Mesendoderm (in vitro differentiated cells): ENCODE measurements around the gene UBE2J2.
"Not testable (repeated sequence)": the region's sequence is repeated elsewhere in the genome, so short reads cannot be mapped to it uniquely, and the experiment has no call there.

Experiments used
- DNase-seq: peaks from one replicate; pipeline ENCODE4 v3.0.0; 2013
- H2AK5ac ChIP-seq: 2 replicates; pipeline ENCODE4 v1.6.1; 2013; ENCODE audit warnings: low read length, inconsistent platforms
- H2BK120ac ChIP-seq: 2 replicates; pipeline ENCODE4 v1.6.1; 2013; ENCODE audit warnings: low read depth, mild to moderate bottlenecking, low read length, moderate library complexity, mixed read lengths
- H2BK15ac ChIP-seq: replicated peaks from 2 replicates; pipeline ENCODE4 v1.6.1; 2013; ENCODE audit warnings: low read depth, mild to moderate bottlenecking, moderate library complexity
- H2BK5ac ChIP-seq: 2 replicates; pipeline ENCODE4 v1.6.1; 2013; ENCODE audit warnings: low read length, inconsistent platforms
- H3K18ac ChIP-seq: 2 replicates; pipeline ENCODE4 v1.6.1; 2013; ENCODE audit warnings: mild to moderate bottlenecking, low read length, mixed read lengths
- H3K23ac ChIP-seq: one replicate; pipeline ENCODE4 v1.6.1; 2013; ENCODE audit warnings: low read length
- H3K27ac ChIP-seq: 2 replicates; pipeline ENCODE4 v1.5.1; 2013; ENCODE audit warnings: low read depth, mild to moderate bottlenecking, inconsistent platforms, low read length, moderate library complexity
- H3K27me3 ChIP-seq: 2 replicates; pipeline ENCODE4 v1.6.1; 2013; ENCODE audit warnings: low read length, control low read depth, mild to moderate bottlenecking, inconsistent platforms; ENCODE audit not compliant: insufficient read depth, poor library complexity
- H3K36me3 ChIP-seq: 2 replicates; pipeline ENCODE4 v1.6.1; 2013; ENCODE audit warnings: low read length, inconsistent platforms; ENCODE audit not compliant: control insufficient read depth, insufficient read depth
- H3K4ac ChIP-seq: one replicate; pipeline ENCODE4 v1.6.1; 2013; ENCODE audit warnings: low read depth, mild to moderate bottlenecking, low read length, moderate library complexity
- H3K4me1 ChIP-seq: 2 replicates; pipeline ENCODE4 v1.6.1; 2013; ENCODE audit warnings: low read depth, low read length, inconsistent platforms; ENCODE audit not compliant: control insufficient read depth
- H3K4me2 ChIP-seq: 2 replicates; pipeline ENCODE4 v1.6.1; 2013; ENCODE audit warnings: low read length
- H3K4me3 ChIP-seq: 2 replicates; pipeline ENCODE4 v1.5.1; 2013; ENCODE audit warnings: mild to moderate bottlenecking, low read length
- H3K56ac ChIP-seq: one replicate; pipeline ENCODE4 v1.6.1; 2013; ENCODE audit warnings: low read length
- H3K79me1 ChIP-seq: 2 replicates; pipeline ENCODE4 v1.6.1; 2013; ENCODE audit warnings: low read length, inconsistent platforms
- H3K79me2 ChIP-seq: 2 replicates; pipeline ENCODE4 v1.6.1; 2013; ENCODE audit warnings: mild to moderate bottlenecking, low read length; ENCODE audit not compliant: control insufficient read depth, insufficient read depth
- H3K9ac ChIP-seq: 2 replicates; pipeline ENCODE4 v1.6.1; 2013; ENCODE audit warnings: low read length, inconsistent platforms
- H4K5ac ChIP-seq: one replicate; pipeline ENCODE4 v1.6.1; 2013; ENCODE audit warnings: low read length
- H4K8ac ChIP-seq: one replicate; pipeline ENCODE4 v1.6.1; 2013; ENCODE audit warnings: low read depth, mild to moderate bottlenecking, control low read depth, low read length, moderate library complexity
- WGBS: extraction: QIAGEN DNeasy Blood & Tissue Kit; methylation state at CpG from one replicate; pipeline ENCODE4 v1.1.7; 2013; ENCODE audit warnings: low lambda C conversion rate, missing lambda C conversion rate; ENCODE audit not compliant: insufficient coverage; ENCODE audit errors: extremely low coverage; 5-methylcytosine and 5-hydroxymethylcytosine counted together

The UBE2J2 gene

DNA sequence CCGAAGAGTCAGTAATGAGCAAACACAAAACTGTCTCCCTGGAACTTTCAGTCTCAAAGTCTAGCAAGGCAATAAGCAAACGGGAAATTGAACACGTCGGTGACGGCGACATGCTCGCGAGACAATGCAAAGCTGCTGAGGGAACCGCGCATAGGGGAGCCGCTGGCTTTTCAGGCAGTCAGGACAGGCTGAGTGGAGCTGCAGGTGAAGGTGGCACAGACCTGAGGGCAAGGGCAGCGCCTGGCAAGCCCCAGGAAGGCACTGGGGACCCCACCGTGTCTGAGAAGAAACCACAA, 45.9 kb upstream of the UBE2J2 start:
- Histone ChIP-seq H3K27ac (no peak overlapping the region), H2BK5ac (no peak overlapping the region), H3K4me2 (no peak overlapping the region), H3K79me2 (peaks cover 38% of the 10 kb centered on the region), H3K4me3 (no peak overlapping the region), H3K4me1 (peaks cover 2% of the 10 kb centered on the region), H2BK120ac (no peak overlapping the region), H3K36me3 (no peaks in the 10 kb centered on the region), H3K56ac (no peak overlapping the region), H3K4ac (no peak overlapping the region), H3K18ac (no peak overlapping the region), H3K9ac (no peak overlapping the region), H4K8ac (no peak overlapping the region), H3K27me3 (no peaks in the 10 kb centered on the region), H3K79me1 (peaks cover 24% of the 10 kb centered on the region), H3K23ac (no peak overlapping the region), H2AK5ac (no peak overlapping the region), H4K5ac (no peak overlapping the region), H2BK15ac (no peak overlapping the region)
- no peak for DNase-seq
- no CpG with 5 or more reads among the region's 13 CpGs for WGBS

DNA sequence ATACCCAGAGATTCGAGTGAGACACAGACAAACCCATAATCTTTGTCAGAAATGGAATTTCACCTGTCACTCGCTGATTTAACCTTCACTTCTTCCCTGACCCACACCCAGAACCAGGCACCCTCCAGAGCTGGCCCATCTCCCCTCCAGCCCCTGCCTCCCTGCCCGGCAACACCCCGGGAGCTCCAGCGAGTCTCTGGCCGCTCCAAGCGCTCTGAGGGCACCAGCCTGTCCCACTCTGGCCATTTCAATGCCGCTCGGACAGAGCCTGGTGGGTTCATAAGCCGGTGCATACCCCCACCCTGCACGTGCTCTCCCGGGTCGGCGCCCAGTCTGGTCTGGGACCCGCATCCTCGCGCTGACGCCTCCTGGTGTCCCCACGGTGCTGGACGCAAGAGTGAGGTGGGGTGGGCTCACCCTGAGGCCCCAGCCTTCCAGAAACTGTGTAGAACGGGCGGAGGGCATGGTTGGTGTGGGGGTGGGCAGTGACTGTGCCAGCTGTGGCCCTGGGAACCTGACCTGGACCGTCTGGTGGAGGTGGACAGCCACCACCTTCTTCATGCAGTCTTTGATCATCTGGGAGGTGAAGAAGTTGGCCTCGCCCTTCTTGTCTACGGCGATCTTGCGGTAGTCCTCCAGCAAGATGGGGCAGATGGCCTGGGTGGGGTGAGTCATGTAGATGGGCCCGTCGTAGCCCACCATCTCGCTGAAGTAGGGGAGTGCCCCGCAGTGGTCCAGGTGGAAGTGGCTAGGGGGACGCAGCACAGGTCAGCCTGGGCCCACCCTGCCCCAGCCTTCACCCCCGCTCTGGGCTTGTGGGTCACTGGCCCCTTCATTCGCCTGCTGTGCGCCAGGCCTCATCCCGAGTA, 45.4 kb upstream of the UBE2J2 start:
- no peak overlapping the region for H3K27ac ChIP-seq
- no peak overlapping the region for H2BK15ac ChIP-seq
- H3K9ac ChIP-seq = no peak overlapping the region
- DNase-seq = no peak
- no peaks in the 10 kb centered on the region for H3K27me3 ChIP-seq
- H4K5ac ChIP-seq = no peak overlapping the region
- no peak overlapping the region for H2AK5ac ChIP-seq
- H3K23ac ChIP-seq = no peak overlapping the region
- H3K79me1 ChIP-seq = peaks cover 24% of the 10 kb centered on the region
- no peak overlapping the region for H3K4me3 ChIP-seq
- no peak overlapping the region for H2BK5ac ChIP-seq
- no peak overlapping the region for H3K56ac ChIP-seq
- peaks cover 34% of the 10 kb centered on the region for H3K79me2 ChIP-seq
- no peak overlapping the region for H3K18ac ChIP-seq
- H3K36me3 ChIP-seq = peaks cover 4% of the 10 kb centered on the region
- no peak overlapping the region for H4K8ac ChIP-seq
- H2BK120ac ChIP-seq = no peak overlapping the region
- H3K4ac ChIP-seq = no peak overlapping the region
- no peak overlapping the region for H3K4me2 ChIP-seq
- H3K4me1 ChIP-seq = peaks cover 2% of the 10 kb centered on the region
- no CpG with 5 or more reads among the region's 36 CpGs for WGBS

DNA sequence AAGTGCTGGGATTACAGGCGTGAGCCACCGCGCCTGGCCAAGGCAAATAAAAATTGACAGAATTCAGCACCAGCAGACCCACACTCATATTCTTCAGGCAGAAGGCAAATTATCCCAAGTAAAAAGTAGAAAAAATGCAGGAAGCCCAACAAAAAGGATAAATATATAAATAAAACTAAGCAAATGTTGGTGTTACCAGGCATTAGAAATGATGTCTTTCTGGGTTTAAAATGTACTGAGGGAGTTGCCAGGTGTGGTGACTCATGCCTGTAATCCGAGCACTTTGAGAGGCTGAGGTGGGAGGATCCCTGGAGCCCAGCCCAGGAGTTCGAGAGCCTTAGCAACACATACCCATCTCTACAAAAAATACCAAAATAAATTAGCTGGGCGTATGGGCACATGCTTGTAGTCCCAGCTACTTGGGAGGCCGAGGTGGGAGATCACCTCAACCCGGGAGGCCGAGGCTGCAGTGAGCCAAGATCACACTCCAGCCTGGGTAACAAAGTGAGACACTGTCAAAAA, 44.5 kb upstream of the UBE2J2 start:
- H2BK120ac ChIP-seq = no peak overlapping the region

DNA sequence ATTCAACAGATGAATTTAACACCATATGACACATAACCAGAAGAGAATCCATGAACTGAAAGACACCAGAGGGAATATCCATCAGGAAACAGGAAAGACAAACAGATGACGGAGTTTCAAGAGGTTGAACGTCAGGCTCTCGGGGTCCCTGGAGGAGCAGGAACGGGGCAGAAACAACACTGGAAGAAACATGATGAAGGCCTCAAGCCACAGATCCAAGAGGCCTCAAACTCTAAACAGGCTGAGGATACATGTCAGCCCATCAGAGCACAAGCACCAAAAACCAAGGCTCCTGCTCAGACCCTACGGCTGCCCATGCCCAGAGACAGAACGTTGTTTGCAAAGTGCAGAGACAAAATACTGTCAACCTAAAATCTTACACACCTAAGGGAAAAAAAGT, 43.8 kb upstream of the UBE2J2 start:
- H2BK15ac ChIP-seq = no peak overlapping the region
- no peak overlapping the region for H3K4me2 ChIP-seq
- WGBS = no CpG with 5 or more reads among the region's 6 CpGs
- no peak overlapping the region for H2BK120ac ChIP-seq
- H3K4me1 ChIP-seq = peaks cover 2% of the 10 kb centered on the region
- H3K79me1 ChIP-seq = peaks cover 19% of the 10 kb centered on the region
- no peak overlapping the region for H3K56ac ChIP-seq
- H4K8ac ChIP-seq = no peak overlapping the region
- H3K18ac ChIP-seq = no peak overlapping the region
- no peaks in the 10 kb centered on the region for H3K27me3 ChIP-seq
- no peak overlapping the region for H4K5ac ChIP-seq
- no peak overlapping the region for H3K23ac ChIP-seq
- no peak overlapping the region for H3K9ac ChIP-seq
- no peak overlapping the region for H3K4me3 ChIP-seq
- H2AK5ac ChIP-seq = no peak overlapping the region
- DNase-seq = no peak
- no peak overlapping the region for H3K4ac ChIP-seq
- peaks cover 14% of the 10 kb centered on the region for H3K36me3 ChIP-seq
- H2BK5ac ChIP-seq = no peak overlapping the region
- H3K79me2 ChIP-seq = peaks cover 24% of the 10 kb centered on the region
- no peak overlapping the region for H3K27ac ChIP-seq

More for the DNA sequence above, 44.5 kb upstream of the UBE2J2 start:
- H3K4me2 ChIP-seq = no peak overlapping the region
- H3K36me3 ChIP-seq = peaks cover 10% of the 10 kb centered on the region
- H3K9ac ChIP-seq = no peak overlapping the region
- H2AK5ac ChIP-seq = no peak overlapping the region
- no peak overlapping the region for H3K18ac ChIP-seq
- DNase-seq = peak; percentile 72
- H2BK15ac ChIP-seq = no peak overlapping the region
- no peak overlapping the region for H4K5ac ChIP-seq
- no peaks in the 10 kb centered on the region for H3K27me3 ChIP-seq
- H3K4ac ChIP-seq = no peak overlapping the region
- no peak overlapping the region for H4K8ac ChIP-seq
- no peak overlapping the region for H3K27ac ChIP-seq
- H3K56ac ChIP-seq = no peak overlapping the region
- H3K23ac ChIP-seq = no peak overlapping the region
- peaks cover 22% of the 10 kb centered on the region for H3K79me1 ChIP-seq
- H3K79me2 ChIP-seq = peaks cover 30% of the 10 kb centered on the region
- no CpG with 5 or more reads among the region's 9 CpGs for WGBS
- H3K4me1 ChIP-seq = peaks cover 2% of the 10 kb centered on the region
- H2BK5ac ChIP-seq = no peak overlapping the region
- H3K4me3 ChIP-seq = no peak overlapping the region

DNA sequence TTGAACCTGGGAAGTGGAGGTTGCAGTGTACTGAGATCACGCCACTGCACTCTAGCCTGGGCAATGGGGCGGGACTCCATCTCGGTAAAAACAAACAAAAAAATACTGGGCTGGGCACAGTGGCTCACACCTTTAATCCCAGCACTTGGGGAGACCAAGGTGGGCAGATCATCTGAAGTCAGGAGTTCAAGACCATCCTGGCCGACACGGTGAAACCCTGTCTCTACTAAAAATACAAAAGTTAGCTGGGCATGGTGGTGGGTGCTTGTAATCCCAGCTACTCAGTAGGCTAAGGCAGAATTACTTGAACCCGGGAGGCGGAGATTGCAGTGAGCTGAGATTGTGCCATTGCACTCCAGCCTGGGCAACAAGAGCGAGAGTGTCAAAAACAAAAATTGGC, 42.5 kb upstream of the UBE2J2 start:
- H3K56ac ChIP-seq, H3K4ac ChIP-seq, H3K4me2 ChIP-seq, H2BK120ac ChIP-seq, H2BK15ac ChIP-seq, H3K27me3 ChIP-seq, H2BK5ac ChIP-seq, H3K27ac ChIP-seq, H3K9ac ChIP-seq, H3K4me3 ChIP-seq, H3K23ac ChIP-seq, H3K18ac ChIP-seq, H4K8ac ChIP-seq, H4K5ac ChIP-seq, H3K4me1 ChIP-seq, DNase-seq, H2AK5ac ChIP-seq: not testable (repeated sequence)
- Histone ChIP-seq H3K36me3 (peaks cover 17% of the 10 kb centered on the region), H3K79me1 (peaks cover 13% of the 10 kb centered on the region), H3K79me2 (peaks cover 13% of the 10 kb centered on the region)
- no CpG with 5 or more reads among the region's 8 CpGs for WGBS
